Measurements from ENCODE around the gene OGFOD2. TPM values are rescaled to one million over a fixed set of nuclear protein-coding genes. Genes with fewer than 3 reads are reported as not detected.

The OGFOD2 gene
- total RNA-seq, result 8.7 and 20.8 TPM in 2 replicates

GRCh38 chr12:122974892-122975789 is at the start of gene OGFOD2:
Gene OGFOD2 (plus strand): TSS chr12:122975244. CDS start chr12:122975252, 8 bp downstream.

DNA sequence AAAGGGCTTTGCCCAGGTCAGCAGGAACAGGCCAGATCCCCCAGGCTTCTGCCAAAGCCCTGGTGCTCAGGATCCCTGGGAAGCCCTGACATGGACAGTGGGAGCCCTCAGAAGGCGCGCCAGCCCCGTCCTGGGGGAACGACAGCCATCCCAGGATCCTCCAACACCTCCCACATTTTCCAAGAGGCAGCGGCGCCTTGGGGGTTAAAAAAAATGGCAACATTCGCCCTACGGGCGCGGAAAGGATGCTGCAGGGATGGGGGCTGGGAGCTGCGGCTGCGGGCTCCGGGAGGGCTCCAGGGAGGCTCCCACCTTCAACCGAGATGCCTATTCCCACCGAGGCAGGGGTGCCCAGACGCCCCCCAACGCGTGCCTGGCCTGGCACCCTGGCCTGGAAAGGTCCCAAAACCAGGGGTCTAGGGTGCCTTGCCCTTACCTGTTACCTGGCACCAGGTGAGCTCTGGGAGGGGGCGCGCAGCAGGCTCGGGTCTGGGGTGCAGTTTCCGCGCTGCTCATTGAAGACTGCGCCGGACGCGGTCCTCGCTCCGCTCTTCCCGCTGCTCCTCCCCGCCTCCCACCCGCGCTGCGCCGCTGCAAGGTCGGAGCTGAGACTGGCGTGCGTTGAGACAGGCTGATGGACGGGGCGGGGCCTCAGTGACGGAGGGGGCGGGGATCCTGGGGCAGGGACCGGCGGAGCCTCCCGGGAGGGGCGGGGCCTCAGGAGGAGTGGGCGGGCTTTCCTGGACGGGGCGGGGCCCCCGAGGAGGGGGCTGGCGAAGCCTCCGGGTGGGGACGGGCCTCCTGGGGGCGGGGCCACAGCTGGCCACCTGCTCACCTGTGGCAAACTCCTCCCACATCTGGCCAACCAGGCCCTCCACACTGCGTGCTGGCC is 8.9 kb upstream of the OGFOD2 start, which contains the start of gene ABCB9:
TSS of gene ABCB9 (minus strand) at position 613 of the 892 bp plus-strand sequence. CDS start 6,228 bp downstream, outside the sequence.

GRCh38 chr12:122980183-122981035 is 5.4 kb downstream of the OGFOD2 start, which contains the start of gene ARL6IP4:
Gene ARL6IP4 (plus strand): TSS chr12:122980681. CDS start chr12:122981140, 459 bp downstream.

Other genes with a start within 250 kb of the OGFOD2 start
- gene HCAR1, start 244.4 kb upstream of the OGFOD2 start, total RNA-seq, result 0.08 and 0.13 TPM in 2 replicates
- gene DENR, start 222.4 kb upstream of the OGFOD2 start, total RNA-seq, result 25.7 and 30.1 TPM in 2 replicates
- gene CCDC62, start 200.7 kb upstream of the OGFOD2 start, total RNA-seq, result 0.13 and 0.72 TPM in 2 replicates
- 4.2 and 15.5 TPM in 2 replicates for gene HIP1R, start 139.8 kb upstream of the OGFOD2 start, total RNA-seq
- gene VPS37B, start 79.1 kb upstream of the OGFOD2 start, total RNA-seq, result 26.6 and 37.0 TPM in 2 replicates
- 10.9 and 12.9 TPM in 2 replicates for gene ABCB9, start 8.8 kb upstream of the OGFOD2 start, total RNA-seq
- 146 and 264 TPM in 2 replicates for gene ARL6IP4, start 5.4 kb downstream of the OGFOD2 start, total RNA-seq
- gene PITPNM2, start 175.8 kb downstream of the OGFOD2 start, total RNA-seq, result 2.5 and 13.9 TPM in 2 replicates

Measured in epithelial cell of alveolus of lung (primary cell).